Measurements from ENCODE around the gene IKZF4. TPM values are rescaled to one million over a fixed set of nuclear protein-coding genes. Genes with fewer than 3 reads are reported as not detected.

Gene IKZF4
- total and polyA plus RNA-seq, 2 of the 8 experiments (the other 6 are each of a cell fraction or from before 2014, with no cell fraction given), result 8.0 to 13.3 TPM

DNA sequence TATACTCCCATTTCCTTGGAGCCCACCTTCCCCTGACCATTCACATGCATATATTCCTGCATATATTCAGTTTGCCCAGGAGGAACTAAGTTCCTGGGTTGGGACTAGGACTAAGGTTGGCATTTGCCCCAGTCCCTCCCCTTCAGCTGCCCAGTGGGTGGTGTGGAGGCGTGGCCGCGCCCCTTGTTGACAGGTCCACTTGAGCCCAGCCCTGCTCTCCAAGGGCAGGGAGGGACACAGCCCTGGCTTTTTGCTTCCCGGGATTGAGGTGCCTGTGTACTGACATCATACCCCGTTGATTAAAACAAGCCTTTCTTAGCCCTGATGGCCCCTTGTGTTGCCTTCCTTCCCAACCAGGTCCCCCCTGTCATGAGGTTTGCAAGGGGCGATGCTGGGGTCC lies 66.4 kb downstream of the IKZF4 start:
- TF ChIP-seq HDAC6 (IDR thresholded peaks at IDR 0.05; ENCODE audit: low read depth, low read length) (no peak), CBX5 (IDR thresholded peaks at IDR 0.05; ENCODE audit: low read depth, low read length) (no peak), TAF7 (optimal IDR thresholded peaks at IDR 0.05; ENCODE audit: borderline replicate concordance, low read depth, low read length) (no peak), EP300 (IDR thresholded peaks at IDR 0.05; ENCODE audit: borderline replicate concordance in 1 of 2, low read depth in 2 of 2, low read length in 2 of 2) (no peak), BRCA1 (IDR thresholded peaks at IDR 0.05; ENCODE audit: low read depth, low read length) (no peak), GTF2F1 (IDR thresholded peaks at IDR 0.05; ENCODE audit: borderline replicate concordance, low read depth, low read length) (no peak), SUZ12 (IDR thresholded peaks at IDR 0.05; ENCODE audit: low read length) (no peak), RFX5 (IDR thresholded peaks at IDR 0.05; ENCODE audit: borderline replicate concordance, low read depth, low read length) (no peak), TCF12 (IDR thresholded peaks at IDR 0.05; ENCODE audit: low read depth, low read length) (no peak), SRF (IDR thresholded peaks at IDR 0.05; ENCODE audit: low read depth, low read length) (no peak)
- TF ChIP-seq, protein P1, sequence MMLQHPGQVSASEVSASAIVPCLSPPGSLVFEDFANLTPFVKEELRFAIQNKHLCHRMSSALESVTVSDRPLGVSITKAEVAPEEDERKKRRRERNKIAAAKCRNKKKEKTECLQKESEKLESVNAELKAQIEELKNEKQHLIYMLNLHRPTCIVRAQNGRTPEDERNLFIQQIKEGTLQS (IDR thresholded peaks at IDR 0.05; ENCODE audit: insufficient read depth, low read depth, low read length), result no peak
- TF ChIP-seq, protein P2, sequence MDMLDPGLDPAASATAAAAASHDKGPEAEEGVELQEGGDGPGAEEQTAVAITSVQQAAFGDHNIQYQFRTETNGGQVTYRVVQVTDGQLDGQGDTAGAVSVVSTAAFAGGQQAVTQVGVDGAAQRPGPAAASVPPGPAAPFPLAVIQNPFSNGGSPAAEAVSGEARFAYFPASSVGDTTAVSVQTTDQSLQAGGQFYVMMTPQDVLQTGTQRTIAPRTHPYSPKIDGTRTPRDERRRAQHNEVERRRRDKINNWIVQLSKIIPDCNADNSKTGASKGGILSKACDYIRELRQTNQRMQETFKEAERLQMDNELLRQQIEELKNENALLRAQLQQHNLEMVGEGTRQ (IDR thresholded peaks at IDR 0.05; ENCODE audit: low read length), result no peak
- Histone ChIP-seq H4K20me1 (replicated peaks in 1 of 2; ENCODE audit: control insufficient read depth in 1 of 2, insufficient read depth in 2 of 2, low read length in 2 of 2) (peaks cover 2 to 4% of the 10 kb centered on the region in 2 experiments), H2AFZ (ENCODE audit: low read length) (no peak overlapping the region), H3K18ac (ENCODE audit: extremely low read depth, low read length) (no peak overlapping the region), H2BK120ac (replicated peaks; ENCODE audit: low read depth, low read length) (no peak overlapping the region), H2BK15ac (ENCODE audit: low read length) (no peak overlapping the region), H3K4ac (replicated peaks; ENCODE audit: insufficient read length, low read depth, low read length) (no peak overlapping the region), H3K56ac (replicated peaks; ENCODE audit: insufficient read length, low read depth, low read length) (no peak overlapping the region), H3K9ac (replicated peaks in 1 of 4; ENCODE audit: extremely low read depth in 1 of 4, low read depth in 3 of 4, low read length in 3 of 4) (no peak overlapping the region), H2AK5ac (ENCODE audit: low read depth, low read length) (no peak overlapping the region), H2BK20ac (ENCODE audit: low read length) (no peak overlapping the region), H4K5ac (ENCODE audit: insufficient read length, low read depth, low read length) (no peak overlapping the region), H3K4me1 (replicated peaks in 1 of 4; ENCODE audit: control insufficient read depth in 3 of 4, insufficient read depth in 4 of 4, low read length in 3 of 4) (no peaks in the 10 kb centered on the region; a peak in 2 of 7 replicates), H3K4me3 (ENCODE audit: extremely low read depth in 1 of 4, insufficient read depth in 2 of 4, low read depth in 3 of 4, low read length in 4 of 4) (no peak overlapping the region), H4K91ac (replicated peaks; ENCODE audit: insufficient read length, low read length) (no peak overlapping the region), H3K9me3 (ENCODE audit: insufficient read depth in 2 of 2, low read depth in 1 of 2, low read length in 1 of 2) (no peaks in the 10 kb centered on the region), H3K27ac (ENCODE audit: low read depth, low read length) (no peak overlapping the region), H3K79me2 (ENCODE audit: control insufficient read depth in 1 of 2, insufficient read depth in 2 of 2, low read length in 2 of 2) (peaks cover 0 to 12% of the 10 kb centered on the region in 2 experiments; a peak in 2 of 4 replicates), H3K14ac (ENCODE audit: insufficient read length) (no peak overlapping the region), H3K27me3 (replicated peaks in 1 of 4; ENCODE audit: control insufficient read depth in 3 of 4, extremely low read depth in 1 of 4, insufficient read depth in 3 of 4, low read length in 3 of 4) (no peaks in the 10 kb centered on the region), H3K36me3 (ENCODE audit: control insufficient read depth in 2 of 4, insufficient read depth in 4 of 4, low read length in 3 of 4) (peaks cover 20 to 55% (median 40%) of the 10 kb centered on the region in 4 experiments), H2BK12ac (ENCODE audit: low read depth, low read length) (no peak overlapping the region), H4K8ac (ENCODE audit: extremely low read depth, insufficient read depth, low read length) (no peak overlapping the region), H3K4me2 (ENCODE audit: insufficient read depth in 1 of 2, low read depth in 2 of 2, low read length in 2 of 2) (no peak overlapping the region), H3K23me2 (ENCODE audit: low read depth, low read length) (no peaks in the 10 kb centered on the region), H3K23ac (ENCODE audit: insufficient read length) (no peak overlapping the region), H3K79me1 (ENCODE audit: low read depth, low read length) (peaks cover 2% of the 10 kb centered on the region; the same call in 1 of the 2 replicates), H2BK5ac (ENCODE audit: low read depth, low read length) (no peak overlapping the region)
- DNase-seq (ENCODE audit: low read depth in 1 of 2, low spot score in 2 of 2) (no peak), FAIRE-seq (no peak)
- ChIA-PET POLR2A (ENCODE audit: partially characterized antibody) (interaction anchor here (3.3 to 8.9 kb wide), 3 partner anchors 16 to 42 kb away, joined by 20 to 112 read pairs (median 29); partner anchors contain the start of genes PA2G4, RPL41 and ZC3H10), CTCF (ENCODE audit: partially characterized antibody) (no interaction called here)
- WGBS, 2 experiments (ENCODE audit: extremely low coverage in 1 of 2, insufficient coverage in 1 of 2, insufficient read length in 1 of 2, insufficient replicate concordance in 2 of 2, low coverage in 1 of 2, low lambda C conversion rate in 2 of 2, missing lambda C conversion rate in 1 of 2), result 93% methylated on average over 6 of the region's 6 CpGs; no CpG with 5 or more reads in 1 of the 2 experiments

Data from H1 (cell line).